ENCODE data around the gene SDF2. TPM values are rescaled to one million over a fixed set of nuclear protein-coding genes. Genes with fewer than 3 reads are reported as not detected.

Gene SDF2
- total RNA-seq, 4 donors from 2014 or later, result 20.3 to 38.3 (median 34.6) TPM

DNA sequence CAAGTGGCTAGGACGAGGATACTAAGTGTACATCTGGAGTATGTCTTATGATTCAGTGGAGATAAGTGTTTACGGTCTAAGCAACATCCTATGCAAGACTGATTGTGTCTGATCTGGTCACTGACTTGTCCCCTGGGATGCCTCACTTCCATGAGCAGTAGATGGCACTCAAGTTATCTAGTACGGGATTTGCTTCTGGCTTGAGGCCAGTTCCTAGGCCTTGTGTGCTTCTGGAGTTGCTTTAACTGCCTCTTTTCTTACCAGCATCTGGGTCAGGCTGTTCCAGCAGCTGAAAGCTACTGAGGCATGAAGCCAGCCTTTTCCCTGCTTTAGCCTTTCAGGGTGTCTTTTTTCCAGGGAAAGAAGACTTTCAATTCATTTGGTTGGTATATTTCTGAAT, 23.3 kb upstream of the SDF2 start:
- intact Hi-C loops (cut with DNase I), result no loop called here
- 60 to 76% methylated on average over 3 of the region's 3 CpGs for WGBS, 2 donors
- H3K27me3 ChIP-seq, result no peaks in the 10 kb centered on the region
- H3K27ac ChIP-seq, result no peak overlapping the region
- TF ChIP-seq, protein P1, sequence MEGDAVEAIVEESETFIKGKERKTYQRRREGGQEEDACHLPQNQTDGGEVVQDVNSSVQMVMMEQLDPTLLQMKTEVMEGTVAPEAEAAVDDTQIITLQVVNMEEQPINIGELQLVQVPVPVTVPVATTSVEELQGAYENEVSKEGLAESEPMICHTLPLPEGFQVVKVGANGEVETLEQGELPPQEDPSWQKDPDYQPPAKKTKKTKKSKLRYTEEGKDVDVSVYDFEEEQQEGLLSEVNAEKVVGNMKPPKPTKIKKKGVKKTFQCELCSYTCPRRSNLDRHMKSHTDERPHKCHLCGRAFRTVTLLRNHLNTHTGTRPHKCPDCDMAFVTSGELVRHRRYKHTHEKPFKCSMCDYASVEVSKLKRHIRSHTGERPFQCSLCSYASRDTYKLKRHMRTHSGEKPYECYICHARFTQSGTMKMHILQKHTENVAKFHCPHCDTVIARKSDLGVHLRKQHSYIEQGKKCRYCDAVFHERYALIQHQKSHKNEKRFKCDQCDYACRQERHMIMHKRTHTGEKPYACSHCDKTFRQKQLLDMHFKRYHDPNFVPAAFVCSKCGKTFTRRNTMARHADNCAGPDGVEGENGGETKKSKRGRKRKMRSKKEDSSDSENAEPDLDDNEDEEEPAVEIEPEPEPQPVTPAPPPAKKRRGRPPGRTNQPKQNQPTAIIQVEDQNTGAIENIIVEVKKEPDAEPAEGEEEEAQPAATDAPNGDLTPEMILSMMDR (IDR thresholded peaks at IDR 0.05), result no peak
- TF ChIP-seq POLR2A (IDR thresholded peaks at IDR 0.05), result no peak
- H3K36me3 ChIP-seq, result peaks cover 60 to 100% (median 92%) of the 10 kb centered on the region in 3 donors
- H3K4me3 ChIP-seq, result no peak overlapping the region
- no peaks in the 10 kb centered on the region for H3K9me3 ChIP-seq
- no peak for DNase-seq
- H3K4me1 ChIP-seq, result peaks cover 0 to 13% (median 0%) of the 10 kb centered on the region in 3 donors

DNA sequence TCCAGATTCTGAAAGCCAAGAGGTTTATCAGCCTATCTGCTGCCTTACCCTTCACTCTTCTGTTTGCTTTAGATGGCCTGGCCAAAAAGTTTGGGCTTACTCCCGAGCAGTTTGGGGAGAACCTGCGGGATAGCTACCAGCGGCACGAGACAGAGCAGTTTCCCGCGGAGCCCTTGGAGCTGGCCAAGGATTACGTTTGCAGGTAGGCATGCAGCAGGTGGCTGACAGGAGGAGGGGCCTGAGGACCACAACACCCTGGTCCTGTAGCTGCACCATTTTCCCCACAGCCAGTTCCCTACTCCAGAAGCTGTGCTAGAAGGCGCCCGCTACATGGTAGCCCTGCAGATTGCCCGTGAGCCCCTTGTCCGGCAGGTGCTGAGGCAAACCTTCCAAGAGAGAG, 20.9 kb upstream of the SDF2 start:
- Histone ChIP-seq H3K4me3 (no peak overlapping the region), H3K36me3 (peaks cover 69 to 100% (median 91%) of the 10 kb centered on the region in 3 donors), H3K4me1 (peaks cover 0 to 13% (median 0%) of the 10 kb centered on the region in 3 donors), H3K27ac (no peak overlapping the region), H3K27me3 (no peaks in the 10 kb centered on the region), H3K9me3 (no peaks in the 10 kb centered on the region)
- intact Hi-C loops (cut with DNase I), result no loop called here
- DNase-seq, result no peak
- no peak for TF ChIP-seq POLR2A (IDR thresholded peaks at IDR 0.05)
- TF ChIP-seq, protein P1 (IDR thresholded peaks at IDR 0.05), result no peak
- 89 to 92% methylated on average over 4 to 9 of the region's 11 CpGs for WGBS, 2 donors

DNA sequence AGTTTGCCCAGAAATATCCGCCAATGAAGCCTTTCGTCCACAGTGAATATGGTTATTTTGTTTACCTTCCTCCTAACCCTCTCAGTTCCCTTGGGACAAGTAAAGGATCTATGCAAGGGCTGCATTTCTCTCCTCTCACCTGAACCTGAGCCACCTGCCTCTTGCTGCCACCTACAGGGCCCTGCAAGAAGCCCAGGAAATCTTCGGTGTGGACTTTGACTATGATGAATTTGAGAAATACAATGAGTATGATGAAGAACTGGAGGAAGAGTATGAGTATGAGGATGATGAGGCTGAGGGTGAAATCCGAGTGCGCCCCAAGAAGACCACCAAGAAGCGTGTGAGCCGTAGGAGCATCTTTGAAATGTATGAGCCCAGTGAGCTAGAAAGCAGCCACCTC, 14.3 kb upstream of the SDF2 start:
- no peaks in the 10 kb centered on the region for H3K27me3 ChIP-seq
- intact Hi-C loops (cut with DNase I), result no loop called here
- WGBS, 2 donors, result 80 to 83% methylated on average over 7 of the region's 7 CpGs
- no peaks in the 10 kb centered on the region for H3K4me1 ChIP-seq
- TF ChIP-seq, protein P1 (IDR thresholded peaks at IDR 0.05), result peak in 3 of 6 experiments; percentile 17 to 43 (median 29)
- no peak for TF ChIP-seq POLR2A (IDR thresholded peaks at IDR 0.05)
- H3K27ac ChIP-seq, result no peak overlapping the region
- no peak overlapping the region for H3K4me3 ChIP-seq
- no peaks in the 10 kb centered on the region for H3K9me3 ChIP-seq
- peaks cover 72 to 100% (median 91%) of the 10 kb centered on the region in 3 donors for H3K36me3 ChIP-seq
- DNase-seq, result no peak

DNA sequence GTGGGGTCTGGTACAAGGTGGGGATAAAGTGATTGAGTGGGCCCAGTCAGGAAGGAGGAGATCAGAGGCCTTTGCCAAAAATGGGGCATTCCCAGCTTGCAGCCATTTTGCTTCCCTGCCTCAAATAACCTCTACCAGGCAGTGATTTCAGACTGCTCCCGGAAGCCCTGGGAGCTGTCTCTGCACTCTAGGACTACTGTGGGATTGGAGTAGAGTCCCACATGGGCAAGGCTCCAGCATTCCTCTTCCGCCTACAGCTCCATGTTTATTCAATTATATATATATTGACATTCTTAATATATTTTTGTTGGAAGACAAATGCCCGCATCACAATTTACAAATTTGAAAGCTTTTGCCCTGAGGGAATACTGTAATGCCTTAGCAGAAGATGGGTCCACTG, 13.8 kb upstream of the SDF2 start:
- TF ChIP-seq, protein P1 (IDR thresholded peaks at IDR 0.05), result no peak
- TF ChIP-seq POLR2A (IDR thresholded peaks at IDR 0.05), result no peak
- intact Hi-C loops (cut with DNase I), result no loop called here
- Histone ChIP-seq H3K4me1 (no peaks in the 10 kb centered on the region), H3K27me3 (no peaks in the 10 kb centered on the region), H3K36me3 (peaks cover 71 to 100% (median 92%) of the 10 kb centered on the region in 3 donors), H3K27ac (no peak overlapping the region), H3K4me3 (no peak overlapping the region), H3K9me3 (no peaks in the 10 kb centered on the region)
- DNase-seq, result no peak
- 74 to 88% methylated on average over 3 of the region's 3 CpGs for WGBS, 2 donors

DNA sequence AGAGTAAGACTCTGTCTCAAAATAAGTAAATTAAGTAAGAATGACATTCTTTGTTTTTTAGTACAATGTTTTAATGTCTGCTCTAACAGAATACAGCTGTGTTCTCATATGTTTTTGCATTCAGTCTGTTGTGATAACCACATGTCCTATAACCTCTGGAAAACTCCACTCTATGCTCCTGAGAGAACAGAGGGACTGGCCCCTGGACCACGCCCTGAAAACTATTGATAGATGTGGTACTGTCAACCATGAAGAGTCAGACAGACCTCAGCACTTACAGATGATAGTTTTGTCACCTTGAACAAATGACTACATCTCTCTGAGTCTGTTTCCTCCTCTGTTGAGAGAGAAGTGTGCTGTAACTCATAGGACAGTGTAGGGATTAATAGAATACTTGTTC, 8.2 kb upstream of the SDF2 start:
- Histone ChIP-seq H3K4me1 (peaks cover 0 to 36% (median 13%) of the 10 kb centered on the region in 3 donors), H3K9me3 (no peaks in the 10 kb centered on the region), H3K27ac (no peak overlapping the region), H3K36me3 (peaks cover 17 to 93% (median 42%) of the 10 kb centered on the region in 3 donors), H3K27me3 (no peaks in the 10 kb centered on the region), H3K4me3 (no peak overlapping the region)
- 78 to 100% methylated on average over 1 of the region's 1 CpG for WGBS, 2 donors
- no peak for TF ChIP-seq POLR2A (IDR thresholded peaks at IDR 0.05)
- TF ChIP-seq, protein P1 (IDR thresholded peaks at IDR 0.05), result no peak
- intact Hi-C loops (cut with DNase I), result no loop called here
- DNase-seq, result no peak

All from esophagus squamous epithelium (tissue), 5 donors.